Measurements from ENCODE around the gene FAM222A. TPM values are rescaled to one million over a fixed set of nuclear protein-coding genes. Genes with fewer than 3 reads are reported as not detected.

The FAM222A gene
- total and polyA plus RNA-seq, 2 of the 4 experiments (the other 2 are of a cell fraction) = under 0.01 to 0.32 TPM

- H4K20me1 ChIP-seq (ENCODE audit: insufficient read depth, low read length) = peaks cover 6% of the 10 kb centered on the region
- dilution Hi-C loops (cut with HindIII; ENCODE audit: low sequenced_read_pairs, unreplicated experiment) = no loop called here
- CTCF ChIA-PET = no interaction called here
Observed at GRCh38 chr12:109815757-109816617, 102.4 kb downstream of the FAM222A start.

More at GRCh38 chr12:109815757-109816617, 102.4 kb downstream of the FAM222A start:
- Histone ChIP-seq H3K56ac (ENCODE audit: extremely low read depth, insufficient read depth, low read length) (no peak overlapping the region), H3K9me3 (ENCODE audit: control insufficient read depth, insufficient read depth, low read length) (no peaks in the 10 kb centered on the region), H2BK15ac (ENCODE audit: low read depth, low read length) (no peak overlapping the region), H3K27me3 (ENCODE audit: control insufficient read depth, insufficient read depth, low read length) (no peaks in the 10 kb centered on the region), H3K36me3 (ENCODE audit: control insufficient read depth, insufficient read depth, low read length) (no peaks in the 10 kb centered on the region), H3K4me1 (ENCODE audit: control insufficient read depth, insufficient read depth, low read length) (peaks cover 2% of the 10 kb centered on the region; the same call in 1 of the 2 replicates), H3K4ac (ENCODE audit: low read depth, low read length) (no peak overlapping the region), H2BK5ac (ENCODE audit: low read depth, low read length, poor library complexity, severe bottlenecking) (no peak overlapping the region), H3K23ac (ENCODE audit: low read depth, low read length) (no peak overlapping the region), H3K4me2 (ENCODE audit: low read depth, low read length) (no peak overlapping the region), H2AFZ (replicated peaks; ENCODE audit: low read length, poor library complexity) (no peak overlapping the region), H2AK5ac (ENCODE audit: low read depth, low read length) (no peak overlapping the region), H3K9ac (ENCODE audit: low read depth, low read length) (no peak overlapping the region), H4K5ac (ENCODE audit: low read depth, low read length) (no peak overlapping the region), H4K8ac (ENCODE audit: low read depth in 2 of 2, low read length in 2 of 2) (no peak overlapping the region), H3K18ac (ENCODE audit: low read depth, low read length) (no peak overlapping the region), H3K4me3 (ENCODE audit: insufficient read depth, low read depth, low read length) (no peak overlapping the region), H2BK20ac (ENCODE audit: low read depth, low read length) (no peak overlapping the region), H2BK120ac (ENCODE audit: low read depth, low read length) (no peak overlapping the region), H3K9me1 (ENCODE audit: insufficient read depth, low read length) (peaks cover 3% of the 10 kb centered on the region; the same call in 1 of the 2 replicates), H3K27ac (ENCODE audit: insufficient read depth, low read length) (no peak overlapping the region), H3K79me1 (ENCODE audit: low read depth in 1 of 2, low read length in 2 of 2) (no peaks in the 10 kb centered on the region), H4K91ac (ENCODE audit: insufficient read depth, low read depth, low read length) (no peak overlapping the region), H2AK9ac (replicated peaks; ENCODE audit: low read depth, low read length, poor library complexity) (peak overlapping the region; percentile 65), H3K14ac (replicated peaks; ENCODE audit: low read depth, low read length) (no peak overlapping the region)
- POLR2A ChIA-PET (ENCODE audit: unreplicated experiment) = no interaction called here
- 67% methylated on average over 1 of the region's 10 CpGs; no CpG with 5 or more reads in 1 of the 2 experiments for WGBS, 2 experiments (ENCODE audit: extremely low coverage in 2 of 2, insufficient read length in 1 of 2)
- no TSS peak for BruUV-seq (replicated peaks)
- ATAC-seq (ENCODE audit: low read depth) (no peak), DNase-seq (no peak)
- TF ChIP-seq MAFK (IDR thresholded peaks at IDR 0.05; ENCODE audit: low read depth, low read length) = no peak
- no peak for TF ChIP-seq RAD21 (IDR thresholded peaks at IDR 0.05; ENCODE audit: low read length)
- intact Hi-C loops (cut with micrococcal nuclease) = no loop called here
- in situ Hi-C loops (cut with MboI; ENCODE audit: low sequenced_read_pairs) = no loop called here
